NCI-H187 (cell line): Measurements from ENCODE around the gene APBB1IP.
"Not testable (repeated sequence)": the region's sequence is repeated elsewhere in the genome, so short reads cannot be mapped to it uniquely, and the experiment has no call there.

Experiments
- DNase-seq, 2 experiments: peaks; one replicate each; lab custom pipeline; 2025; lab: John Stamatoyannopoulos, UW

APBB1IP gene

GRCh38 chr10:26437637-26438461 is at the start of gene APBB1IP:
APBB1IP (plus strand) TSS chr10:26438341; CDS start chr10:26492327, 53,986 bp downstream.
- DNase-seq, result no peak

- DNase-seq, result no peak
Measured at GRCh38 chr10:26389533-26389932, 48.6 kb upstream of the APBB1IP start.

GRCh38 chr10:26391701-26392695 is 46.1 kb upstream of the APBB1IP start:
- DNase-seq, result no peak

GRCh38 chr10:26398353-26398752 is 39.8 kb upstream of the APBB1IP start:
- not testable (repeated sequence) for DNase-seq

GRCh38 chr10:26407406-26407969 is 30.7 kb upstream of the APBB1IP start:
- no peak for DNase-seq

GRCh38 chr10:26408858-26409494 is 29.2 kb upstream of the APBB1IP start:
- DNase-seq, result no peak

GRCh38 chr10:26410356-26410755 is 27.8 kb upstream of the APBB1IP start:
- DNase-seq, result peak in 1 of 2 experiments; percentile 1

- no peak for DNase-seq
Measured at GRCh38 chr10:26412932-26413331, 25.2 kb upstream of the APBB1IP start.

- DNase-seq, result no peak
Measured at GRCh38 chr10:26413375-26413774, 24.8 kb upstream of the APBB1IP start.

- no peak for DNase-seq
Measured at GRCh38 chr10:26417136-26417535, 21.0 kb upstream of the APBB1IP start.

GRCh38 chr10:26422977-26423376 is 15.2 kb upstream of the APBB1IP start:
- DNase-seq, result no peak

GRCh38 chr10:26423722-26424121 is 14.4 kb upstream of the APBB1IP start:
- no peak for DNase-seq

- DNase-seq, result no peak
Measured at GRCh38 chr10:26430641-26431163, 7.4 kb upstream of the APBB1IP start.

GRCh38 chr10:26432938-26433337 is 5.2 kb upstream of the APBB1IP start:
- no peak for DNase-seq

- DNase-seq, result no peak
Measured at GRCh38 chr10:26435852-26436251, 2.3 kb upstream of the APBB1IP start.

GRCh38 chr10:26436848-26437247 is 1.3 kb upstream of the APBB1IP start:
- DNase-seq, result no peak

- no peak for DNase-seq
Measured at GRCh38 chr10:26438534-26439341, 597 bp downstream of the APBB1IP start.

GRCh38 chr10:26439406-26440087 is 1.4 kb downstream of the APBB1IP start:
- no peak for DNase-seq

GRCh38 chr10:26440088-26440470 is 1.9 kb downstream of the APBB1IP start:
- no peak for DNase-seq
